Measurements from ENCODE around the gene CMTM8. TPM values are rescaled to one million over a fixed set of nuclear protein-coding genes. Genes with fewer than 3 reads are reported as not detected.

The CMTM8 gene
- total and polyA plus RNA-seq, 7 experiments from 2014 or later = 7.4 to 13.6 (median 8.6) TPM

DNA sequence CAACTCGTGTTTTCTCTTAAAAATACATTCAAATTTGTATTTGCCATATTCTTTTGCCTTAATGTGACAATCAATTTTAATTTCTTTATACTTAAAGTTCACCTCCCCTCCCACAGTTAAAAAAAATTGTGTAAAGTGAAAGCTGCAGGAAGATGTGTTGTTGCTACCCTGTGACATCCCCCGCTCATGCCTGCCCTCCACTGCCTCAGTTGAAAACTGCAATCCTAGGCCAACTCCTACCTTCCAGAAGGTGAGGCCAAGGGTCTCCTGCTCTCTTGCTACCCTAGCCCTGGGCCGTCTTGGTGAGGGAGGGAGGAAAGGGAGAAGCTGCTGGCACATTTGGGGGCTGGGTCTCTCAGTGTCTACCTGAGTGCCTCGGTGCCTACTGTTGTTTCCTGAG, 96.2 kb downstream of the CMTM8 start:
- H3K4me3 ChIP-seq (ENCODE audit: low read length) = no peak overlapping the region
- no peaks in the 10 kb centered on the region for H3K36me3 ChIP-seq (ENCODE audit: control insufficient read depth in 2 of 3, insufficient read depth in 3 of 3, low read length in 3 of 3)
- Mint-ChIP-seq H3K4me3 (peak overlapping the region; percentile 5 to 87 (median 66)), H3K36me3 (peaks cover 0 to 7% (median 3%) of the 10 kb centered on the region in 5 donors), H3K4me1 (peaks cover 39 to 67% (median 60%) of the 10 kb centered on the region in 7 donors), H3K27me3 (no peaks in the 10 kb centered on the region), H3K27ac (peak overlapping the region; percentile 78 to 96 (median 92)), H3K9me3 (peaks cover 0 to 3% (median 0%) of the 10 kb centered on the region in 11 donors)
- no peaks in the 10 kb centered on the region for H3K27me3 ChIP-seq (ENCODE audit: control insufficient read depth in 2 of 2, insufficient read depth in 2 of 2, low read length in 2 of 2)
- ATAC-seq = peak; percentile 83
- H3K4me1 ChIP-seq (ENCODE audit: control insufficient read depth in 2 of 2, insufficient read depth in 2 of 2, low read length in 2 of 2) = peaks cover 0 to 32% of the 10 kb centered on the region in 2 donors
- DNase-seq = peak; percentile 15 to 72 (median 65)
- ChIA-PET CTCF (interaction anchor here (0.6 to 13.1 kb wide), 14 partner anchors 11 to 317 kb away, joined by 3 to 224 read pairs (median 5); no protein-coding TSS in a partner anchor), POLR2A (interaction anchor here (0.6 to 3.6 kb wide), 8 partner anchors 12 to 96 kb away, joined by 3 to 20 read pairs (median 4); partner anchors contain the start of gene CMTM8)
- peak overlapping the region; percentile 49 for H3K27ac ChIP-seq (ENCODE audit: low read depth, low read length)
- intact Hi-C loops (cut with micrococcal nuclease) = loop anchor here (1.0 to 2.0 kb wide), 6 partner anchors 7 to 157 kb away; partner anchors contain the start of gene CMTM8 (in 2 of the 2)
- no peaks in the 10 kb centered on the region for H3K9me3 ChIP-seq (ENCODE audit: control insufficient read depth in 2 of 3, low read length in 3 of 3)

GRCh38 chr3:32335365-32336112, 97.1 kb downstream of the CMTM8 start:
- peak; percentile 31 for ATAC-seq
- Histone ChIP-seq H3K36me3 (ENCODE audit: control insufficient read depth in 2 of 3, insufficient read depth in 3 of 3, low read length in 3 of 3) (no peaks in the 10 kb centered on the region), H3K4me3 (ENCODE audit: low read length) (peak overlapping the region; percentile 6), H3K9me3 (ENCODE audit: control insufficient read depth in 2 of 3, low read length in 3 of 3) (no peaks in the 10 kb centered on the region), H3K4me1 (ENCODE audit: control insufficient read depth in 2 of 2, insufficient read depth in 2 of 2, low read length in 2 of 2) (peaks cover 0 to 32% of the 10 kb centered on the region in 2 donors), H3K27ac (ENCODE audit: low read depth, low read length) (peak overlapping the region; percentile 49), H3K27me3 (ENCODE audit: control insufficient read depth in 2 of 2, insufficient read depth in 2 of 2, low read length in 2 of 2) (no peaks in the 10 kb centered on the region)
- H3K4me3 Mint-ChIP-seq = peak overlapping the region; percentile 60 to 87 (median 73)
- intact Hi-C loops (cut with micrococcal nuclease) = loop anchor here (1.0 to 2.0 kb wide), 3 partner anchors 8 to 97 kb away; partner anchors contain the start of gene CMTM8 (in 1 of the 2)
- H3K9me3 Mint-ChIP-seq = no peaks in the 10 kb centered on the region
- peak in 5 of 9 donors; percentile 21 to 44 (median 35) for DNase-seq
- peaks cover 0 to 7% (median 1%) of the 10 kb centered on the region in 5 donors for H3K36me3 Mint-ChIP-seq
- H3K4me1 Mint-ChIP-seq = peaks cover 38 to 63% (median 56%) of the 10 kb centered on the region in 7 donors
- ChIA-PET CTCF (interaction anchor here (0.5 to 13.1 kb wide), 13 partner anchors 10 to 317 kb away, joined by 3 to 224 read pairs (median 3); no protein-coding TSS in a partner anchor), POLR2A (interaction anchor here (0.8 to 3.6 kb wide), 9 partner anchors 12 to 97 kb away, joined by 3 to 20 read pairs (median 4); partner anchors contain the start of genes CMTM7 and CMTM8)
- peak overlapping the region; percentile 78 to 96 (median 92) for H3K27ac Mint-ChIP-seq
- no peaks in the 10 kb centered on the region for H3K27me3 Mint-ChIP-seq

DNA sequence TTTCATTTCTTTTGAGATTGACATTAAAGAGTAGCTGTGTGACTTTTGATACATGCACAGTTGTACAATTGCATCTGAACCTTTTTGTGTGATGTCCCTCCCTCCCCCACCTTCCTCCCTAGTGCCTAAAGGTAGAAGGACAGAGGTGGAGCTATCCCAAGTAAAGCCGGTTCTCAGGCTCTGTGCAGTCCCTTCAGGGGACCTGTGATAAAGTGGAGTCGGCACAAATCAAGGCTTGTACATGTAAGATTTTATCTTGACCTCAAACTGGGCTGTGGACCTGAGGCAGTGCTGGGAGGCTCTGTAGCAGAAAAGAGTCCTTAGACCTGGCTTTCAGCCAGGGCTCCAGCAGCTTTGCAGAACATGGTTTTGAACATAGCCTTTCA, 97.6 kb downstream of the CMTM8 start:
- Histone ChIP-seq H3K27ac (ENCODE audit: low read depth, low read length) (peak overlapping the region; percentile 49), H3K4me1 (ENCODE audit: control insufficient read depth in 2 of 2, insufficient read depth in 2 of 2, low read length in 2 of 2) (peaks cover 0 to 32% of the 10 kb centered on the region in 2 donors), H3K9me3 (ENCODE audit: control insufficient read depth in 2 of 3, low read length in 3 of 3) (no peaks in the 10 kb centered on the region), H3K4me3 (ENCODE audit: low read length) (no peak overlapping the region), H3K27me3 (ENCODE audit: control insufficient read depth in 2 of 2, insufficient read depth in 2 of 2, low read length in 2 of 2) (no peaks in the 10 kb centered on the region), H3K36me3 (ENCODE audit: control insufficient read depth in 2 of 3, insufficient read depth in 3 of 3, low read length in 3 of 3) (no peaks in the 10 kb centered on the region)
- Mint-ChIP-seq H3K36me3 (peaks cover 0 to 7% (median 1%) of the 10 kb centered on the region in 5 donors), H3K27me3 (no peaks in the 10 kb centered on the region), H3K4me3 (peak overlapping the region; percentile 8 to 87 (median 68)), H3K27ac (peak overlapping the region; percentile 78 to 96 (median 92)), H3K9me3 (no peaks in the 10 kb centered on the region), H3K4me1 (peaks cover 34 to 59% (median 51%) of the 10 kb centered on the region in 7 donors)
- DNase-seq (no peak), ATAC-seq (no peak)
- intact Hi-C loops (cut with micrococcal nuclease) = no loop called here
- POLR2A ChIA-PET = interaction anchor here (0.8 to 2.2 kb wide), 6 partner anchors 27 to 97 kb away, joined by 3 to 8 read pairs (median 4); partner anchors contain the start of genes CMTM7 and CMTM8
- CTCF ChIA-PET = interaction anchor here (0.6 to 13.1 kb wide), 10 partner anchors 11 to 317 kb away, joined by 3 to 224 read pairs (median 3); no protein-coding TSS in a partner anchor

- Histone ChIP-seq H3K27me3 (ENCODE audit: control insufficient read depth in 2 of 2, insufficient read depth in 2 of 2, low read length in 2 of 2) (no peaks in the 10 kb centered on the region), H3K36me3 (ENCODE audit: control insufficient read depth in 2 of 3, insufficient read depth in 3 of 3, low read length in 3 of 3) (no peaks in the 10 kb centered on the region), H3K27ac (ENCODE audit: low read depth, low read length) (no peak overlapping the region), H3K9me3 (ENCODE audit: control insufficient read depth in 2 of 3, low read length in 3 of 3) (no peaks in the 10 kb centered on the region), H3K4me1 (ENCODE audit: control insufficient read depth in 2 of 2, insufficient read depth in 2 of 2, low read length in 2 of 2) (peaks cover 0 to 25% of the 10 kb centered on the region in 2 donors), H3K4me3 (ENCODE audit: low read length) (no peak overlapping the region)
- Mint-ChIP-seq H3K4me1 (peaks cover 24 to 45% (median 37%) of the 10 kb centered on the region in 7 donors), H3K27me3 (no peaks in the 10 kb centered on the region), H3K4me3 (no peak overlapping the region), H3K36me3 (peaks cover 0 to 7% (median 0%) of the 10 kb centered on the region in 5 donors), H3K27ac (peak overlapping the region in 7 of 9 donors; percentile 32 to 96 (median 91)), H3K9me3 (no peaks in the 10 kb centered on the region)
- ATAC-seq (no peak), DNase-seq (no peak)
- CTCF ChIA-PET = interaction anchor here (0.6 to 13.1 kb wide), 5 partner anchors 41 to 319 kb away, joined by 3 to 224 read pairs (median 3); no protein-coding TSS in a partner anchor
- intact Hi-C loops (cut with micrococcal nuclease) = no loop called here
- POLR2A ChIA-PET = interaction anchor here (0.6 kb wide), 1 partner anchor 46 kb away, joined by 3 read pairs; no protein-coding TSS in a partner anchor
Observed at GRCh38 chr3:32337505-32337904, 99.0 kb downstream of the CMTM8 start.

GRCh38 chr3:32340039-32340438, 101.6 kb downstream of the CMTM8 start:
- peaks cover 0 to 9% (median 0%) of the 10 kb centered on the region in 5 donors for H3K36me3 Mint-ChIP-seq
- intact Hi-C loops (cut with micrococcal nuclease) = loop anchor here (1.0 to 5.0 kb wide), 8 partner anchors 44 to 1573 kb away; no protein-coding TSS in a partner anchor
- peaks cover 18 to 30% (median 27%) of the 10 kb centered on the region in 7 donors for H3K4me1 Mint-ChIP-seq
- H3K27me3 ChIP-seq (ENCODE audit: control insufficient read depth in 2 of 2, insufficient read depth in 2 of 2, low read length in 2 of 2) = no peaks in the 10 kb centered on the region
- peak in 7 of 9 donors; percentile 31 to 65 (median 56) for DNase-seq
- peak; percentile 77 for ATAC-seq
- ChIA-PET CTCF (interaction anchor here (0.7 to 13.1 kb wide), 6 partner anchors 31 to 169 kb away, joined by 3 to 224 read pairs (median 6); no protein-coding TSS in a partner anchor), POLR2A (interaction anchor here (1.6 kb wide), 1 partner anchor 30 kb away, joined by 5 read pairs; no protein-coding TSS in a partner anchor)
- H3K4me1 ChIP-seq (ENCODE audit: control insufficient read depth in 2 of 2, insufficient read depth in 2 of 2, low read length in 2 of 2) = peaks cover 0 to 18% of the 10 kb centered on the region in 2 donors
- H3K4me3 Mint-ChIP-seq = no peak overlapping the region
- H3K27me3 Mint-ChIP-seq = no peaks in the 10 kb centered on the region
- no peaks in the 10 kb centered on the region for H3K9me3 Mint-ChIP-seq
- H3K4me3 ChIP-seq (ENCODE audit: low read length) = no peak overlapping the region
- H3K27ac Mint-ChIP-seq = no peak overlapping the region
- no peak overlapping the region for H3K27ac ChIP-seq (ENCODE audit: low read depth, low read length)
- H3K36me3 ChIP-seq (ENCODE audit: control insufficient read depth in 2 of 3, insufficient read depth in 3 of 3, low read length in 3 of 3) = no peaks in the 10 kb centered on the region
- H3K9me3 ChIP-seq (ENCODE audit: control insufficient read depth in 2 of 3, low read length in 3 of 3) = no peaks in the 10 kb centered on the region

Data from naive thymus-derived CD4-positive, alpha-beta T cell (primary cell).